HG03159 (cell line): Measurements from ENCODE around the gene PGLYRP4.
"Not testable (repeated sequence)": the region's sequence is repeated elsewhere in the genome, so short reads cannot be mapped to it uniquely, and the experiment has no call there.

Source experiments
- ATAC-seq: cut with Tn5 transposase; IDR thresholded peaks from one replicate; pipeline ENCODE4 v1.9.1; 2021; ENCODE audit warnings: mild to moderate bottlenecking, moderate library complexity; ENCODE audit not compliant: unreplicated experiment

PGLYRP4 gene

DNA sequence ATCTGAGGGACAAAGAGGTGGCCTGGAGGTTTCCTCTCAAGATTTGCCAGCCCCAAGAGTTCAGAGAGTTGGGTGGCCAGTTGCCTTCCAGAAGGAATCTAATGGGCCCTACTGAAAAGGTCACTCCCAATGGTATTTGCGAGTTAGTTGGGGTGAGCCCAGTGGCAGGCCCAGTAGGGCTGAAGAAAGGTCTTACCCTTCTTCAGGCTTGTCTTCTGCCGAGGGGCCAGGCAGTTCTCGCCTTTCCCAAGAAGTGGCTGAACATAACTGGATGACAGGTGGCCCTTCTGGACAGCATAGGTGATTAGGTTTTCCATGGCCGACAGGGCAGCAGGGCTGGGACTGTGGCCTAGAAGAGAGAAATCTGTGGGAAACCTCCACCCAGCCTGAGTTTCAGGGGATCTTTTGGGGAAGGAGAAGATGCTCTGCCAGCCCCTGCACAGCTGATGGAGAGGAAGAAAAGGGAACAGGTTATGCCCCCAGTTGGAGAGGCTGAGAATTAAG lies 7.2 kb downstream of the PGLYRP4 start:
- no peak for ATAC-seq

GRCh38 chr1:153340356-153340755 lies 8.3 kb downstream of the PGLYRP4 start:
- ATAC-seq, result no peak

GRCh38 chr1:153339802-153340201 lies 8.8 kb downstream of the PGLYRP4 start:
- no peak for ATAC-seq

DNA sequence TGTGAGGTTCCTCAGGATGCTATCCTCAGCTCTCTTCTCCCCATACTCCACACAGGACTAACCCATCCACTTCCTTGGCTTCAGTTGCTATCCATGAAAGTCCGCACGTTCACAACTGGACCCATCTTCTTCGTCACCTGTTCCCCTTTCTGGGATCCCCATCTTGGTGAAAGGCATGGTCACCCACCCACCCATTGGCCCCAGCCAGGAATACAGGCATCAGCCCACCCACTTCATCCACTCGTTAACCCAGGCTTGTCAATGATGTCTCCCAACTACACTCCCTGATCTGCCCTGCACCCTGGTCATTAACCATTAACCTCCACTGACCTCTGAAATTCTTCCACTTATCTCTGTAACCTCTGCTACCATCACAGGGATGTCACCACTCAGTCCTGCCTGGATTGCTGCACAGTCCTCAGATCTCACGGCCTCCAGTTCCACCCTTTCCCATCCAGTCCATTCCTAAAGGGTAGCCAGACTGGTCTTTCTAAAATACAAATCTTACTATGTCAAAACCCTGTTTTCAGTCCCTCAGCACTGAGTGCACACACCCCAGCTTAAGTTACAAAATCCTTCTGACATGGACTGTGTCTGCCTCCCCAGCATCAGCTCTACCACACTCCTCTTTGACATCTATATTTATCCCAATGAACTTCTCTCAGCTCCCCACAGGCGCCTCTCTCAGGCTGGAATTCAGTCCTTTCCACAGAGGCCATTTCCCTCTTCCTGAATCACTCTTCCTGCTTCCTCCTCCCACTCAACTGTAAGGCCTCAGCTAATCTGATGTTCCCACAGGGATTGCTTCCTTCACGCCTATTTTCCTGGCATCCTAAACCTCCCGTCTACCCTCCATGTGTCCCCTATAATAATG lies 10.4 kb downstream of the PGLYRP4 start:
- no peak for ATAC-seq

DNA sequence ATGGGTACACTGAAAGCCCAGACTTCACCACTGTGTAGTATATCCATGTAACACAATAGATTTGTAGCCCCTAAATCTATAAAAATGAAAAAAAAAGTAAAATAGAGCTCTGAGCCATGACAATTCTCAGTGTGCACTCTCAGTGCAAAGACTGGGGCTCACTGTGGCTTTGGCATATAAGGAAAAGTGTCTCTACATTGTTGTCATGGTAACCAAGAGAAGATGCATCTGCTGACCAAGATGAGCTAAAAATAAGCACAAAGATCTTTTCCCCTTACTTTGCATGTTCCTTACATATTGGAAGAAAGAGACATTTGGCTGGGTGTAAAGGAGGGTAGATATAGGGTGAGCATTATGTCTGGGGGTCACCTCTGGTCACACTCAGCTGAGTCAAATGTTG lies 12.0 kb downstream of the PGLYRP4 start:
- ATAC-seq, result no peak

DNA sequence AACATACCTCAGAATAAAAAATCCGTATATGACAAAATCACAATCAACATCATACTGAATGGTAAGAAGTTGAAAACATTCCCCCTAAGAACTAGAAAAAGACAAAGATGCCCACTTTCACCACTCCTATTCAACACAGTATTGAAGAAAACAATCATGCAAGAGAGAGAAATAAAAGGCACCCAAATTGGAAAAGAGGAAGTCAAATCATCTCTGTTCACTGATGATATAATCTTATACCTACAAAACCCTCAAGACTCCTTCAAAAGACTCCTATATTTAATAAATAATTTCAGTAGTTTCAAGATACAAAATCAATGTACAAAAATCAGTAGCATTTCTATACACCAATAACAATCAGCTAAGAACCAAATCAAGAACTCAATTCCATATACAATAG lies 14.7 kb downstream of the PGLYRP4 start:
- no peak for ATAC-seq

DNA sequence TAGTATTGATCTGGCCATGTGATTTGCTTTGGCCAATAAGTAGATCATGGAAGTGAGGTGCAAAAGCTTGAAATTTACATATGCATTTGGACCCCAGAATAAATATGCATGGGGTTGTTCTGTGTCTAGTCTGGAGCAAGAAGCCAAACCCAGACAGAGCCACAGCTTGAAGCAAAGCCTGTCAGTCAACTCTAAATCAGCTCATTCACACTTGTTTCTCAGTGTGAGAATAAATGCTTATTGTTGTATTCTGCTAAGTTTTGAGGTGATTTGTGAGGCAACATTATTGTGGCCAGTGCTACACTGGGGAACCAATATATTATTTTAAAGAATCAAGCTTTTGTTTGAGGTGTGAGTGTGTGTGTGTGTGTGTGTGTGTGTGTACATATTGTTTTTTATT lies 23.7 kb downstream of the PGLYRP4 start:
- ATAC-seq, result no peak

DNA sequence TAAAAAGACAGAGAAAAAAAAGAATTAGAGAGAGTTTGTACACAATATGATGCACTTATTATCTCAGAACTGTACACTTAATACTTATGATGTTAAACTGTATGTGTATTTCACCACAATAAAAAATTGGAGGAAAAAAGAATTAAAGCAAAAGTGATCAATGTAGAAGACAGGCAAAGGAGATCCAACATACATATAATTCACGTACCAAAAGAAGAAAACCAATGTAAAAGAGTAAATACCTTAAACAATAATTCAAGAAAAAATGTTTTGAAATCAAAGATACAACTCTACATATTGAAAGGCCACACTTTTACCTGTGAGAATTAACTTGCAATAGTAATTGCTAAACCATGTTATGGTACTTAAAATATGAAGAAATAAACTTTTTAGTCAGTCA lies 26.1 kb downstream of the PGLYRP4 start:
- ATAC-seq, result no peak

- not testable (repeated sequence) for ATAC-seq
These were observed 30.5 kb downstream of the PGLYRP4 start for GRCh38 chr1:153318145-153318544.

GRCh38 chr1:153316013-153316412 lies 32.6 kb downstream of the PGLYRP4 start:
- ATAC-seq, result not testable (repeated sequence)

- ATAC-seq, result not testable (repeated sequence)
These were observed 34.3 kb downstream of the PGLYRP4 start for GRCh38 chr1:153314388-153314787.

GRCh38 chr1:153313288-153313687 lies 35.4 kb downstream of the PGLYRP4 start:
- ATAC-seq, result no peak

GRCh38 chr1:153312570-153313186 lies 36.0 kb downstream of the PGLYRP4 start, which contains the start of gene PGLYRP3:
Gene PGLYRP3, minus strand, starts transcription at chr1:153312952. Its CDS starts 2,287 bp downstream, at chr1:153310665.
- no peak for ATAC-seq

GRCh38 chr1:153310526-153310925 lies 38.1 kb downstream of the PGLYRP4 start:
- ATAC-seq, result no peak

DNA sequence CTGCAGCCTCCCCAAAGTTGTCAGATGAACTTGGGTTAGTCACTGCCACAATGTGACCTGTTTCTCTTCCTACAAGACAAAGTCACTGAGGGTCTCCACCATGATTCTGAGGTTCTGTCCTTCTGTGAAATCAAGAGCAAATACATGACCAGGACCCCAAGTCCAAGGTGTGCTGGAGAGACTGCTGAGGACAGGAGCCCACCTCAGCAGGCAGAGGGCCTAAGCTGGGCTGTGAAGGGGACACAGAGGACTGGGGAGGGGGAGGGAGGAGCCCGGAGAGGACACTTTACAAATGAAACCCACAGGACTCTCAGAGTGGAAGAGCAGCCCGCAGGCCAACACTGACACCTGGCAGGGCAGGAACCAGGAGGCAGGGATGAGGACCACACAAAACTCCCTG lies 39.2 kb downstream of the PGLYRP4 start:
- no peak for ATAC-seq

DNA sequence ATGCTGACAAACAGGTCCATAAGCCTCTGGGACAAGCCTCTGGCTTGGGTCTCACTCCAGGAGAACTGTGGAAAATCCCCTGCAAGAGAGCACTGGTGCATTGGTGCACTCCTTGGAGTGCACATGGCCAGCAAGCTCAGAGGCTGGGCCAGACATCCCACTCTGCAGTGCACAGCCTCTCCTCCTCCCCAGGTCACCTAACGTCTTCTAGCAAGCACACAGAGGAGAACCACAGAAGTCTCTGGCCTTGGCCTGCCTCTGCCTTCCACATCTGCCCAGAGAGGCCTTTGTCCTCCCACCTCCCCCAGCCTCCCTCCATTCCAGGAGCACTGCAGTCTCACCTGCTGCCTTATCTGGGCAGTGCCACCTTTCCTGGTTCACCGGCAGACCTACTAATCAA lies 40.1 kb downstream of the PGLYRP4 start:
- no peak for ATAC-seq

DNA sequence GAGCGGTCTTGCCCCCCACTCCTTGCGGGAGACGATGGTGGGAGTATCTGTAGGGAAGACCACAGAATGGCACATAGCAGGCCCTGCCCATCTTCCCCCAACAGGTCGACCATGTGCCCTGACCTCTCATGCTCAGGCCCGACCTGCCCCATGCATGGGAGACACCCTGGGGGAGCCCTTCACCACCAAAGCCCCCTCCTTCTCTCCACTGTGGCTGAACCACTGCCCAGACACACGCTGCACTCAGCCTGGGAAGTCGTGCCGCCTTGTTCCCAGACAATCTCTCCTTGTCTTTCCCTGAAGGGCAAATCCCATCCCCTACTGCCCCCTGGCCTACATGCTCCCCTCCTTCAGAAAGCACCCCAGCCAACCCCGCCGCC lies 41.4 kb downstream of the PGLYRP4 start:
- ATAC-seq, result no peak

- no peak for ATAC-seq
These were observed 42.1 kb downstream of the PGLYRP4 start for GRCh38 chr1:153306303-153307220.

DNA sequence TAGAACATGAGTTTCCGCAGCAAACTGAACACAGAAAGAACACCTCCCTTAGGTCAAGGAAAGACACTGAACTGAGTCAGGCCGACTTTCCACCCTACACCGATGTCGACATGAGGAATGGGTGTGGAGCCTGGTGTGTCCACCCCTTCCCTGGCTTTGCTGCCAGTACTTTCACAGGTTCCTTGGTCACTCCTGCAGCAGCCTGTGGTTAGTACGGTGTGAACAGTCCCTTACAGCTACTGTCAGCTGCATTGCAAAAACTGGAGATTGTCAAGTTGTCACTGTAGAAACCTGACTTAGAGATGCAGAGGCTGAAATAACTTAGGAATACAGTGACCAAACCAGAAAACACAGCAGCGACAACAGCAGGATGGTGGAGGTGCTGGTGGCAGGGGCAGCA lies 43.0 kb downstream of the PGLYRP4 start:
- no peak for ATAC-seq

DNA sequence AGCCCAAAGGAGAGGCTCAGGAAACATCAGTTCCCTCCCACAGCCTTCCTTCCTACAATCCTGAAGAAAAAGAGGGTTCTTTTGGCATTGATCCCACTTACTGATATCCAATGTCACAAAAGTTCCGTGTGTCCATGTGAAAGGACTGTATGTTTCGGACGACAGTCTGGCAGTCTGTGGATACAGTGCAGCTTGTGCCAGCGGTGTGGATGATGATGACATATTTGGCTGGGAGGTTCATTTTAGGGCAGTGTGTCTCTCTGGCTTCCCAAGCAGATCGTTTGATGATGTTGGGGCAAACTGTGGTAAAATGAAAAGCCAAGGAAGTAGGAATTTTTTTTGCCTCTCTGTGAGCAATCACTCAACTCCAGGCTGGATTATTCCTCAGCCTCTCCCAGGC lies 46.3 kb downstream of the PGLYRP4 start:
- ATAC-seq, result no peak

- no peak for ATAC-seq
These were observed 54.8 kb downstream of the PGLYRP4 start for GRCh38 chr1:153293851-153294250.
